ENCODE measurements around the gene NOTCH1.

The NOTCH1 gene

DNA sequence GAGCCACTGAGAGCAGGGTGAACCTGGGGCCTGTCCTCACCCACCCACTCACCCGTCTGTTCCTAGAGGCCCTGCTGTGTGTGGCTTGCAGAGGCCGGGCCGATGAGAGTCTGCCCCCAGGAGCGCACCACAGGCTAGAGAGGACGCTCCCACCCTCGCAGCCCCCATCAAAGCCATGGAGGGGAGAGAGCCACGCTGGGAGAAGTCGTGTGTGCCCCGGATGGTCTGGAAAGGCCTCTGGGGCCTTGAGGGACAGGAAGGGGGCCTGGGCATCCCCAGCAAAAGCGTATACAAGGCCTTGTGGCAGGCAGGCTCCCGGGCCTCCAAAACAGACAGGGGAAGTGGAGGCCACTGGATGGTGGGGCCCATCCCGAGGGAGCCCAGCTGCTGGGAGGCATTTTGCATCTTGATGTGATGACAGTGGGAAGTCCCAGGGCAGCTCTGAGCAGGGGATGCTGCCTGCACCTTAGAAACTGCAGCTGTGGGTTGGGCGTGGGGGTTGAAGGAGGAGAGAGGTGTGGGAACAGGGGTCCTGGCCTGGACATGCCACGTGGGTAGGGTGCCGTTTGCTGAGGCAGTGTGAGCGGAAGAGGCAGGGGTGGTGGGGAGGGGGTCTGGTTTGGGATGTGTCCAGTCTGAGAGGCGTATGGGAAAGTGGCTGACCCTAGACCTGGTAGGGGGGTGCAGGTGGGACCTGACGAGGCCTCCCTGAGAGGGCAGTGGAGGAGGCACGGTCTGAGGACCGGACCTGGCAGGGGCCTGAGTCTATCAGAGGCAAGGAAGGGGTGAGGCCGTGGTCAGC lies 43.0 kb upstream of the NOTCH1 start:
- Histone ChIP-seq H3K27ac (no peak overlapping the region), H3K4me3 (no peak overlapping the region)
- no peak for DNase-seq (ENCODE audit: low spot score)
- no peak for TF ChIP-seq CTCF (IDR thresholded peaks at IDR 0.05)

DNA sequence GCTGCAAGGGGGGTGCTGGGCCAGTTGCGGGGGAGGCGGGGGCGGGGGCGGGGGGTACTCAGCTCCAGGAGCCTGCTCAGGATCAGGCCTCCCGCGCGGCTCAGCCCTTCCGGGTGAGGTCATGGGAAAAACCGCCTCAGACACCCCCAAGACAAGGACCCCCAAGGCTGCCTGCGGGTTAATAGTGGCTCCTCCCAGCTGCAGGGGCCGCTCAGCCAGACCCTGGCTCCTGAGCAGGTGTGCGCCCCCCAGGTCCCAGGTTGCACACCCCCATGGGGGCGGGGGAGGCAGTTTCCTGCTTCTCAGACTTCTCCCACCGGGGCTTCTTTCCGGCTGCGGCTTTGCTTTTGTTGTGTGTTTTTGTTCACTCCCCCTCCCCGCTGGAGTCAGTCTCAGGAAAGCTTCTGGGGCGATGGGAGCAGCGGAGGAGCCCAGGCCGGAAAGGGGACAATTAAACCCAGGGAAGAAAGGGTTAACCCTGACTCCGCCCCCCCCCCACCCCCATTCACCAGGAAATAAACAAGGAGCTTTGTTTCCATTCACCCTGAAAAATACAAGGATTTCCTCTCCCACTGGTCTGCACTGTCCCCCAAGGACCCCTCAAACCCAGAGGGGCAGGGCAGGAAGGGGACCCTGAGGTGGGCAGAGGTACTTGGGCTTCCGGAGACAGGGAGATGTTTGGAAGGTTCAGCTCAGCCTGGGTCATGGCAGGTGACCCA lies 42.3 kb upstream of the NOTCH1 start:
- H3K27ac ChIP-seq, result no peak overlapping the region
- H3K4me3 ChIP-seq, result no peak overlapping the region
- no peak for TF ChIP-seq CTCF (IDR thresholded peaks at IDR 0.05)
- no peak for DNase-seq (ENCODE audit: low spot score)

GRCh38 chr9:136587145-136587943 lies 41.5 kb upstream of the NOTCH1 start:
- no peak for DNase-seq (ENCODE audit: low spot score)
- Histone ChIP-seq H3K27ac (peak overlapping the region in 1 of 2 donors; percentile 5), H3K4me3 (peak overlapping the region; percentile 42)
- no peak for TF ChIP-seq CTCF (IDR thresholded peaks at IDR 0.05)

- H3K27ac ChIP-seq, result no peak overlapping the region
- no peak overlapping the region for H3K4me3 ChIP-seq
- DNase-seq (ENCODE audit: low spot score), result no peak
- no peak for TF ChIP-seq CTCF (IDR thresholded peaks at IDR 0.05)
Measured at GRCh38 chr9:136586391-136586953, 40.6 kb upstream of the NOTCH1 start.

GRCh38 chr9:136585531-136586120 lies 39.8 kb upstream of the NOTCH1 start:
- H3K27ac ChIP-seq, result no peak overlapping the region
- H3K4me3 ChIP-seq, result no peak overlapping the region
- DNase-seq (ENCODE audit: low spot score), result no peak
- TF ChIP-seq CTCF (IDR thresholded peaks at IDR 0.05), result no peak

GRCh38 chr9:136584934-136585333 lies 39.1 kb upstream of the NOTCH1 start:
- no peak for DNase-seq (ENCODE audit: low spot score)
- Histone ChIP-seq H3K27ac (no peak overlapping the region), H3K4me3 (no peak overlapping the region)
- no peak for TF ChIP-seq CTCF (IDR thresholded peaks at IDR 0.05)

Measured in coronary artery (tissue), 2 donors.